Activated naive CD4-positive, alpha-beta T cell treated with anti-CD3 and anti-CD28 coated beads, Interleukin-2, amount 50 U/mL, for 72 hours (primary cell): Measurements from ENCODE around the gene CAPN12. TPM values are rescaled to one million over a fixed set of nuclear protein-coding genes. Genes with fewer than 3 reads are reported as not detected.
A peak's percentile ranks its signal among the peaks of the same experiment; 100 is the strongest.

ENCODE experiments used
- ATAC-seq, 2 donors: fragments of 150-1000 bp; cut with Tn5 transposase; 2 replicates each; pipeline ENCODE4 v1.10.0; 2021; ENCODE audit warnings: mild to moderate bottlenecking in 2 of 2, moderate library complexity in 2 of 2
- DNase-seq, 2 donors: peaks; one replicate each; pipeline ENCODE4 v3.0.0; 2021 to 2022; ENCODE audit warnings: low spot score in 2 of 2
- H3K27ac Mint-ChIP-seq, 2 donors: one replicate each; pipeline ENCODE4 v1.8.0; 2022; ENCODE audit warnings: mild to moderate bottlenecking in 2 of 2, mixed read lengths in 2 of 2
- H3K36me3 Mint-ChIP-seq, 2 donors: one replicate each; pipeline ENCODE4 v1.8.0; 2022; ENCODE audit warnings: mixed read lengths in 2 of 2
- H3K9me3 Mint-ChIP-seq, 2 donors: one replicate each; pipeline ENCODE4 v1.8.0; 2022; ENCODE audit warnings: mixed read lengths in 2 of 2
- total RNA-seq, 2 donors: library from RNA; stranded (reverse); gene quantifications; one replicate each; pipeline ENCODE4 v1.2.3, GENCODE V29; 2022

Gene CAPN12
- total RNA-seq, 2 donors from 2014 or later: 1.6 to 9.0 TPM

GRCh38 chr19:38722947-38723605, 21.2 kb downstream of the CAPN12 start:
- DNase-seq (no peak), ATAC-seq (no peak)
- no peaks in the 10 kb centered on the region for H3K36me3 Mint-ChIP-seq
- peak overlapping the region in 1 of 2 donors; percentile 50 for H3K27ac Mint-ChIP-seq
- no peaks in the 10 kb centered on the region for H3K9me3 Mint-ChIP-seq

DNA sequence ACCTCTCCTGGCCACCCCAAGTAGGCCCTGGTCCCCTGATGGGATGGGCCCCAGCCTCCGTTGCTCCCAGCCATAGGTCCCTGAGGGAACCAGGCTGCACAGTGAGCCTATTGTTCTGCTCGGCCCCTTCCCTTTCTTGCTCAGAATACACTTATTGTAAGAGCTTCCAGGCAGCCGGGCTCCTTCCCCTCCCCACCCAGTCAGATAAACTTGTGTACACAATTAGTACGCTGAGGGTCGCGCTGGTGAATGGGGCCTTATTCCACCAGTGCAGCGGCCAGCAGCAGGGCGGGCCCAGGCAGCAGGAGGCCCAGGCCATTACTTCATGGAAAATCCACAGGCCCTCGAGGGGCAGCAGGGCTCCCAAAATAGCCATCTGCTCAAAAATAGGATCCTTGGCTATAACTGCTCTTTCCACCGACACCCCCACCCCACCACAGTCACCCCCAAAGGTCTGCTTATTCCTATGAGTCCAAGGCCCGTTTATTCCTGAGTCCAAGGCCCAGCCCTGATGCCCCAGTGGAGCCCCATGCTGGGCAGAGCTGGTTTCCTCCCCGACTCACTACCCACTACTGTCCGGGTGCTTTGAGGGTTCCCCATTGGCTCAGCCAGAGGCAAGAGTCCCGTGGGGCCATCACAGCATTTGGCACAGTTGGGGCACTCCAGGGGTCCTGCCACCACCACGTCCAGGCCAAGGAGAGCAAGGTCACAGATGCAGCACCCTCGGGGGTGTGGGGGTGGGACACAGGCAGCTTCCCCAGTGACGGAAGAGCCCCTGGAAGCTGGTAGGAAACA, 22.1 kb downstream of the CAPN12 start:
- DNase-seq (no peak), ATAC-seq (no peak)
- no peaks in the 10 kb centered on the region for H3K9me3 Mint-ChIP-seq
- no peaks in the 10 kb centered on the region for H3K36me3 Mint-ChIP-seq
- peak overlapping the region; percentile 39 to 50 for H3K27ac Mint-ChIP-seq

DNA sequence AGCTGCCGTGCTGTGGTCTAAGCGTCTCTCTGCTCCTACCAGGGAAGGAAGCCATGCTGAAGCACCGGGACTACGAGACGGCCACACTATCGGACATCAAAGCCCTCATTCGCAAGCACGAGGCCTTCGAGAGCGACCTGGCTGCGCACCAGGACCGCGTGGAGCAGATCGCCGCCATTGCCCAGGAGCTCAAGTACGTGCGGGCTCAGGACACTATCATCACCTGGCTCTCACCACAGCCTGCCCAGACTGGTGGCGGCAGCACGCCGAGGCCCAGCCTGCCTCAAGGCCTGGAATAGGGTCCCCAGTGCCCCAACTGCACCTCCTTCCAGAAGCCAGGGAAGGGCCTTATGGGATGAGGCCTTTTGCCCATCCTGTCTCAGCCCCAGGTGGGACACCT, 22.8 kb downstream of the CAPN12 start:
- no peak for DNase-seq
- ATAC-seq: no peak
- Mint-ChIP-seq H3K36me3 (no peaks in the 10 kb centered on the region), H3K27ac (no peak overlapping the region), H3K9me3 (no peaks in the 10 kb centered on the region)

DNA sequence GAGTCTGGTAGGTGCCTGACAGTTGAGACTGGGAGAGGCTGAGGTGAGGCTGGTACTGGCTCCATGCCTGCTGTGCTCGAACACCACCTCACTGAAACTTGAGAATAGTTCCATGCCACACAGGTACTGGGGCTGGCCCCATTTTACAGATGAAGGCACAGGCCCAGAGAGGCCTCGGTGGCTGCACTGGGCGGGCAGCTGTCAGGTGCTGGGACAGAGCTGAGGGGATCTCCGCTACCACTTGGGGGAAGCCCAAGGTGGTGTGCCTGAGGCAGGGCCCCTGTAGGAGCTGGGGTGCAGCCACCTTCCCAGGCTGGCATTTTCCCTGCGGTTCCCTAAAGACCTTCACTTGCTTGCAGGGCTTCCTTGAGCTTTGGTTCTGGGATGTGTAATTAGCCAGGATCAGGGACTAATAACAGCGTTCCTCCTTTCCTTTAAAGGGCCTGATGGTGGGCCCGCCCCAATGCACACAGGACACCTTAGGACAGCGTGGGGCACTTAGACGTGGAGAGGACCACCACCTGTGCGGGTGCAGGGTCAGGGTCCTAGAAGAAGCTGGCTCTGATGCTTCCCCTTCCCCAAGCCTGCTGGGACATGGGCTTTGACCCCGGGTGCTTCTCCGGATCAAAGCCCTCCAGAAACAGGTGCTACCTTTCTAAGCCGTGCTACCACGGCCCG, 23.6 kb downstream of the CAPN12 start:
- H3K36me3 Mint-ChIP-seq: no peaks in the 10 kb centered on the region
- no peak for ATAC-seq

GRCh38 chr19:38719761-38720558, 24.3 kb downstream of the CAPN12 start:
- Mint-ChIP-seq H3K36me3 (no peaks in the 10 kb centered on the region), H3K27ac (no peak overlapping the region), H3K9me3 (no peaks in the 10 kb centered on the region)
- DNase-seq (no peak), ATAC-seq (no peak)

More for the DNA sequence above, 23.6 kb downstream of the CAPN12 start:
- DNase-seq: no peak
- no peaks in the 10 kb centered on the region for H3K9me3 Mint-ChIP-seq
- no peak overlapping the region for H3K27ac Mint-ChIP-seq

GRCh38 chr19:38718747-38719543, 25.3 kb downstream of the CAPN12 start:
- Mint-ChIP-seq H3K9me3 (no peaks in the 10 kb centered on the region), H3K36me3 (no peaks in the 10 kb centered on the region), H3K27ac (peak overlapping the region in 1 of 2 donors; percentile 44)
- no peak for DNase-seq
- ATAC-seq: no peak

- Mint-ChIP-seq H3K27ac (no peak overlapping the region), H3K36me3 (no peaks in the 10 kb centered on the region), H3K9me3 (no peaks in the 10 kb centered on the region)
- no peak for DNase-seq
- ATAC-seq: no peak
Measured at GRCh38 chr19:38717855-38718254, 26.4 kb downstream of the CAPN12 start.

- no peak for DNase-seq
- no peak for ATAC-seq
- Mint-ChIP-seq H3K27ac (no peak overlapping the region), H3K9me3 (no peaks in the 10 kb centered on the region), H3K36me3 (no peaks in the 10 kb centered on the region)
Measured at GRCh38 chr19:38717051-38717450, 27.2 kb downstream of the CAPN12 start.

- Mint-ChIP-seq H3K36me3 (peaks cover 0 to 9% of the 10 kb centered on the region in 2 donors), H3K9me3 (no peaks in the 10 kb centered on the region), H3K27ac (no peak overlapping the region)
- DNase-seq: no peak
- ATAC-seq: no peak
Measured at GRCh38 chr19:38715555-38715954, 28.7 kb downstream of the CAPN12 start.

GRCh38 chr19:38714354-38714778, 29.9 kb downstream of the CAPN12 start:
- DNase-seq: no peak
- ATAC-seq: no peak
- Mint-ChIP-seq H3K9me3 (no peaks in the 10 kb centered on the region), H3K36me3 (peaks cover 0 to 14% of the 10 kb centered on the region in 2 donors), H3K27ac (peak overlapping the region in 1 of 2 donors; percentile 36)

DNA sequence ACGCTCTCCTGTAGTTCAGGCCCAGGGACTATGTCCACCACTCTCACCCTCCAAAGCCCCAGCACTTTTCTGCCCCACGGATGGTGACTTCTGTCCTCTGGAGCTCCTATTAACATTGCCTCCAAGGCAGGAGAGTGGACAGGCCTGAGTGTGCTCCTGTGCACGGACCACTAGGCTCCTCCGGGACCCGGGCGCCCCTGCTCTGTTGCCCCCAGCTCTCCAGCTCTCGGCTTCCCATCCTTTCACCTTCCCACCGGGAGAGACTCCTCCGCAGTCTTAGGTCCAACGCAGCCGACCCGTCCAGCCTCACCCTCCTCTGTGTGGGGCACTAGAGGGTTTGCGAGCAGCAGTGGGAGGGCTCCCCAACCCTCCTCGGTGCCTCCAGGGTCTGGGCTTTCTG, 30.4 kb downstream of the CAPN12 start:
- no peaks in the 10 kb centered on the region for H3K9me3 Mint-ChIP-seq

GRCh38 chr19:38713227-38713649, 31.0 kb downstream of the CAPN12 start:
- Mint-ChIP-seq H3K36me3 (peaks cover 0 to 14% of the 10 kb centered on the region in 2 donors), H3K27ac (no peak overlapping the region), H3K9me3 (no peaks in the 10 kb centered on the region)
- ATAC-seq: no peak
- no peak for DNase-seq

More for the DNA sequence above, 30.4 kb downstream of the CAPN12 start:
- DNase-seq (no peak), ATAC-seq (no peak)
- Mint-ChIP-seq H3K36me3 (peaks cover 0 to 14% of the 10 kb centered on the region in 2 donors), H3K27ac (peak overlapping the region in 1 of 2 donors; percentile 73)

DNA sequence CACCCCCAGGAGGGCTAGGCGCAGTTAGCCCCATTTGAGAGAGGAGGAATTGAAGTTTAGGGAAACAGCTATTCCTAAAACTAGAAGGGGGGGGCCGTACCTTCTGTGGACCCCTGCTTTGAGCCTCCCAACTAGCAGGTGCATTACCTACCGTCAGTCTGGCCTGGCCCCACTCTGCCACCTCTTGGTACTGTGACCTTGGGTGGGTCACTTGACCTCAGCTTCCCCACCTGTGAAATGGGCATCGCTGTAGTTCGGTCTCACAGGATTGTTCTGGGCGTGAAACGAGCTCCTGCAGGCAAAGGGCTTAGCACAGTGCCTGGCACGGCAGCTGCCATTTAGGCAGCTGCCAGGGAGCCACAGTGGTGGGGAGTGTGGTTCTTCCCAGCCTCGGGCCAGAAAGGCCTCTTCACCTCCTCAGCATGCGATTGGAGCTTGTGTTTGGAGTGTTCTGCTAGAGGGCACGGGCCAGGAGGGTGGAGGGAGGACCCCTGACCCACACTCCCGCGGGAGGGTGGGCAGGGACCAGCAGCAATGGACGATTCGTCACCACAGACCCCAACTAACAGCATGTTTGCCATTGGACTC, 32.0 kb downstream of the CAPN12 start:
- Mint-ChIP-seq H3K27ac (no peak overlapping the region), H3K9me3 (no peaks in the 10 kb centered on the region), H3K36me3 (peaks cover 2 to 14% of the 10 kb centered on the region in 2 donors)
- DNase-seq: no peak
- ATAC-seq: no peak

DNA sequence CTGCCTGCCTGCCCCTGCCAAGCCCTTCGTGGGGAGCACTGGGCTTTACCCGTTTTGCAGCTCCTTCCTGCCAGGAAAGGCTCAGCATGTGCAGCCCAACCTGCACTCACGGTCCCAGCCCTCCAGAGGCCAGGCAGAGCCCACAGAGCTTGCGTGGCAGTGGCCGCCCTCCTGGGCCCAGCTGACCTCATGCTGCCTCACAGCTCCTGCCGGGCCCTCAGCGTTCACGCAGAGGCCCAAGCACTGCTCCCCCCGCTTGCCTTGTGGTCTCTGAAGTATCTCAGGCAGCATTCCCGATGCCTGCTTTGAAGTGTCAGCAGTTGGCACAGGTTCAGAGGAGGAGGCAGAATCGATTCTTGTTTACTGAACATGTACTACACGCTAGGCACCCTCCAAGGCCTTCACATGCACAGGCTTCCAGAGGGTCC, 32.5 kb downstream of the CAPN12 start:
- Mint-ChIP-seq H3K27ac (no peak overlapping the region), H3K36me3 (peaks cover 7 to 14% of the 10 kb centered on the region in 2 donors), H3K9me3 (no peaks in the 10 kb centered on the region)
- ATAC-seq: no peak
- DNase-seq: no peak

GRCh38 chr19:38710928-38711725, 33.1 kb downstream of the CAPN12 start:
- DNase-seq: no peak
- no peak for ATAC-seq
- H3K36me3 Mint-ChIP-seq: peaks cover 9 to 14% of the 10 kb centered on the region in 2 donors
- peak overlapping the region; percentile 10 to 94 for H3K27ac Mint-ChIP-seq
- no peaks in the 10 kb centered on the region for H3K9me3 Mint-ChIP-seq
